Mesendoderm (in vitro differentiated cells): ENCODE results near the gene STEAP1B.

ENCODE experiments used
- DNase-seq: peaks from one replicate; pipeline ENCODE4 v3.0.0; 2013
- H2AK5ac ChIP-seq: 2 replicates; pipeline ENCODE4 v1.6.1; 2013; ENCODE audit warnings: low read length, inconsistent platforms
- H2BK120ac ChIP-seq: 2 replicates; pipeline ENCODE4 v1.6.1; 2013; ENCODE audit warnings: low read depth, mild to moderate bottlenecking, low read length, moderate library complexity, mixed read lengths
- H2BK15ac ChIP-seq: replicated peaks from 2 replicates; pipeline ENCODE4 v1.6.1; 2013; ENCODE audit warnings: low read depth, mild to moderate bottlenecking, moderate library complexity
- H2BK5ac ChIP-seq: 2 replicates; pipeline ENCODE4 v1.6.1; 2013; ENCODE audit warnings: low read length, inconsistent platforms
- H3K18ac ChIP-seq: 2 replicates; pipeline ENCODE4 v1.6.1; 2013; ENCODE audit warnings: mild to moderate bottlenecking, low read length, mixed read lengths
- H3K23ac ChIP-seq: one replicate; pipeline ENCODE4 v1.6.1; 2013; ENCODE audit warnings: low read length
- H3K27ac ChIP-seq: 2 replicates; pipeline ENCODE4 v1.5.1; 2013; ENCODE audit warnings: low read depth, mild to moderate bottlenecking, inconsistent platforms, low read length, moderate library complexity
- H3K27me3 ChIP-seq: 2 replicates; pipeline ENCODE4 v1.6.1; 2013; ENCODE audit warnings: low read length, control low read depth, mild to moderate bottlenecking, inconsistent platforms; ENCODE audit not compliant: insufficient read depth, poor library complexity
- H3K36me3 ChIP-seq: 2 replicates; pipeline ENCODE4 v1.6.1; 2013; ENCODE audit warnings: low read length, inconsistent platforms; ENCODE audit not compliant: control insufficient read depth, insufficient read depth
- H3K4ac ChIP-seq: one replicate; pipeline ENCODE4 v1.6.1; 2013; ENCODE audit warnings: low read depth, mild to moderate bottlenecking, low read length, moderate library complexity
- H3K4me1 ChIP-seq: 2 replicates; pipeline ENCODE4 v1.6.1; 2013; ENCODE audit warnings: low read depth, low read length, inconsistent platforms; ENCODE audit not compliant: control insufficient read depth
- H3K4me2 ChIP-seq: 2 replicates; pipeline ENCODE4 v1.6.1; 2013; ENCODE audit warnings: low read length
- H3K4me3 ChIP-seq: 2 replicates; pipeline ENCODE4 v1.5.1; 2013; ENCODE audit warnings: mild to moderate bottlenecking, low read length
- H3K56ac ChIP-seq: one replicate; pipeline ENCODE4 v1.6.1; 2013; ENCODE audit warnings: low read length
- H3K79me1 ChIP-seq: 2 replicates; pipeline ENCODE4 v1.6.1; 2013; ENCODE audit warnings: low read length, inconsistent platforms
- H3K79me2 ChIP-seq: 2 replicates; pipeline ENCODE4 v1.6.1; 2013; ENCODE audit warnings: mild to moderate bottlenecking, low read length; ENCODE audit not compliant: control insufficient read depth, insufficient read depth
- H3K9ac ChIP-seq: 2 replicates; pipeline ENCODE4 v1.6.1; 2013; ENCODE audit warnings: low read length, inconsistent platforms
- H4K5ac ChIP-seq: one replicate; pipeline ENCODE4 v1.6.1; 2013; ENCODE audit warnings: low read length
- H4K8ac ChIP-seq: one replicate; pipeline ENCODE4 v1.6.1; 2013; ENCODE audit warnings: low read depth, mild to moderate bottlenecking, control low read depth, low read length, moderate library complexity
- WGBS: extraction: QIAGEN DNeasy Blood & Tissue Kit; methylation state at CpG from one replicate; pipeline ENCODE4 v1.1.7; 2013; ENCODE audit warnings: low lambda C conversion rate, missing lambda C conversion rate; ENCODE audit not compliant: insufficient coverage; ENCODE audit errors: extremely low coverage; 5-methylcytosine and 5-hydroxymethylcytosine counted together

STEAP1B gene

DNA sequence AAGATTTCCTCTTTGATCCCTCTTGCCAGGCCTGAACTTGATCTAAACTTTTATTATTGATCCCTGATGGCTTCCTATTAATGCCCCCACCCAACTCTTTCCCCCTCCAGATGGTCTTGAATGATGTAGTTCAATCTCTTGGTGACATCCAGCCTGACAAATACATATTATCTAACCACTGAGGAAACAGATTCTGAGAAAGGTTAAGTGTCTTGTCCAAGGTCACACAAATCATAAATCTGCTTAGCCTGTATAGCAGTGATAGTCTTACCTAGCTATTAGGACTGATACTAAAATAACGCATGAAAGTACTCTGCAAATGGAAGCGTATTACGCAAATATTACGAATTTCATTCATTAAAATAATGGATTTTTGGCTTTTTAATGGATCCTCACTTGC is 22.7 kb downstream of the STEAP1B start:
- no CpG with 5 or more reads among the region's 4 CpGs for WGBS

DNA sequence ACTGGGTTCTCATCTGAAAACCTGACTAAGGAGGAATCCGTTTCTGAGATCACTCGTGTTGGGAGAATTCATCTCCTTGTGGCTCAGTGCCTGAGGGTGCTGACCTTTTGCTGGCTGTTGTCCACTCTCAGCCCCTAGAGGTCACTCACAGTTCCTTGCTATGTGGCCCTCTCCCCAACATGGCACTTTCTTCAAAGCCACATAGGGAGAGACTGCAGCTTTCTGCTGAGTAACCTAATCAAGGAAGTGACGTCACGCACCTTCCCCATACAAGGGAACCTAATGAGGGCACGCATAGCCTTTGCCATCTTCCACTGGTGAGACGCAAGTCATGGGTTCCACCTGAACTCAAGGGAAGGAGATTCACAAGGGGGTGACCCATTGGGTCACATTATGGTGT is 23.2 kb downstream of the STEAP1B start:
- peak overlapping the region; percentile 78 for H3K27ac ChIP-seq
- no peak overlapping the region for H4K8ac ChIP-seq
- H3K4me2 ChIP-seq: no peak overlapping the region
- no CpG with 5 or more reads among the region's 6 CpGs for WGBS
- peak; percentile 40 for DNase-seq
- no peaks in the 10 kb centered on the region for H3K27me3 ChIP-seq
- peak overlapping the region; percentile 87 for H2BK5ac ChIP-seq
- H3K4me3 ChIP-seq: no peak overlapping the region
- peak overlapping the region; percentile 69 for H3K23ac ChIP-seq
- H3K36me3 ChIP-seq: no peaks in the 10 kb centered on the region
- H2AK5ac ChIP-seq: peak overlapping the region; percentile 19
- no peaks in the 10 kb centered on the region for H3K79me1 ChIP-seq
- peak overlapping the region; percentile 29 for H2BK120ac ChIP-seq
- H3K9ac ChIP-seq: no peak overlapping the region
- peak overlapping the region; percentile 38 for H3K56ac ChIP-seq
- peak overlapping the region; percentile 16 for H3K18ac ChIP-seq
- H3K4me1 ChIP-seq: peaks cover 8% of the 10 kb centered on the region
- no peak overlapping the region for H4K5ac ChIP-seq
- H2BK15ac ChIP-seq: no peak overlapping the region
- no peak overlapping the region for H3K4ac ChIP-seq
- H3K79me2 ChIP-seq: no peaks in the 10 kb centered on the region

More for the DNA sequence above, 22.7 kb downstream of the STEAP1B start:
- Histone ChIP-seq H2BK120ac (peak overlapping the region; percentile 29), H3K18ac (no peak overlapping the region), H3K36me3 (no peaks in the 10 kb centered on the region), H2BK15ac (no peak overlapping the region), H3K4me1 (peaks cover 8% of the 10 kb centered on the region), H3K27me3 (no peaks in the 10 kb centered on the region), H2AK5ac (peak overlapping the region; percentile 19), H2BK5ac (peak overlapping the region; percentile 87), H3K27ac (peak overlapping the region; percentile 78), H3K79me1 (no peaks in the 10 kb centered on the region), H3K4ac (no peak overlapping the region), H3K9ac (no peak overlapping the region), H3K56ac (peak overlapping the region; percentile 38), H3K4me3 (no peak overlapping the region), H3K23ac (peak overlapping the region; percentile 69), H3K4me2 (no peak overlapping the region), H4K8ac (no peak overlapping the region), H3K79me2 (no peaks in the 10 kb centered on the region), H4K5ac (peak overlapping the region; percentile 89)
- DNase-seq: no peak

DNA sequence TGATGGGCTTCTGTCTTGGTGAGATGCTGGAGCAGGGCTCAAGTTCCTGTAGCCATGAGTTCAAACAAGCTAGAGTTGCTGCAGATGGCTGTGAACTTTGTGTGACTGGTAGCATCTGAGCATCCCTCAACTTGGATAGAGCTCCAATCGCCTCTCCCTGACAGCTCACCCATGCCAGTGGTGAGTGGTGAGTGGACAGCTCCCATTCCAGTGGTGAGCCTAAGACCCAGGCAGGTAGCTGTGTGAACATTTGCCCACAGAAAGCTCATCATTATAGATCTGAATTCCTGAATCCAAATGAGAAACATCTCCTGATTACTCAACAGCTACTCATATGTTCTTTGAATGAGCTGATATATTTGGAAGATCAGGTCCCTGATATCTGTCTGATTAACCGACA is 25.3 kb downstream of the STEAP1B start:
- Histone ChIP-seq H2BK15ac (no peak overlapping the region), H2BK120ac (no peak overlapping the region), H3K36me3 (no peaks in the 10 kb centered on the region), H3K4ac (no peak overlapping the region), H3K27me3 (no peaks in the 10 kb centered on the region), H3K23ac (no peak overlapping the region), H2AK5ac (no peak overlapping the region), H3K4me3 (no peak overlapping the region), H3K27ac (no peak overlapping the region), H3K79me1 (no peaks in the 10 kb centered on the region), H3K56ac (no peak overlapping the region), H3K18ac (no peak overlapping the region), H4K5ac (no peak overlapping the region), H3K4me2 (no peak overlapping the region), H2BK5ac (no peak overlapping the region), H3K4me1 (peaks cover 8% of the 10 kb centered on the region), H4K8ac (no peak overlapping the region), H3K9ac (no peak overlapping the region), H3K79me2 (no peaks in the 10 kb centered on the region)
- WGBS: no CpG with 5 or more reads among the region's 2 CpGs
- no peak for DNase-seq

DNA sequence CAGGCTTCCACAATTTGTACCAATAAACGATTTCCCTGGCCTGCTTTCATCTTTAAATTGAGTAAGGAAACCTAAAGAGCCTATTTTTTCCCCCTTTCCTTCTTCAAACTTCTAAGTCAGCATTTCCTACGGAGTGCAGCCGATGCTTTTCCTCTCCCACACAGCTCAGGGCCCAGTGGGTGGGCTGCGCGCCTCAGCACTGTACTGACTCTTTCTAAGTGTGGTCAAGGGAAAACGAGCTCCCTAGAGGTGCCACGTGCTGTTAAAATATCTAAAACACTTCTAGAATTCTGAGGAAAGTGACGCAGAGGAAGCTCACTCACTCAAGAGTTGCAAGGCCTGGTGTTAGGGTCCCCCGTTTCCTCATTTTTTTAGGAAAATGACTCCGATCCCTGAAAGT is 29.0 kb downstream of the STEAP1B start:
- no CpG with 5 or more reads among the region's 10 CpGs for WGBS
- Histone ChIP-seq H4K8ac (no peak overlapping the region), H3K27ac (no peak overlapping the region), H3K79me1 (no peaks in the 10 kb centered on the region), H4K5ac (no peak overlapping the region), H3K27me3 (no peaks in the 10 kb centered on the region), H3K56ac (peak overlapping the region; percentile 17), H3K36me3 (no peaks in the 10 kb centered on the region), H2BK15ac (no peak overlapping the region), H3K4me3 (no peak overlapping the region), H3K23ac (no peak overlapping the region), H3K4me2 (no peak overlapping the region), H3K9ac (no peak overlapping the region), H3K79me2 (no peaks in the 10 kb centered on the region), H3K18ac (no peak overlapping the region), H3K4me1 (no peaks in the 10 kb centered on the region), H2BK5ac (no peak overlapping the region), H3K4ac (no peak overlapping the region), H2AK5ac (no peak overlapping the region), H2BK120ac (no peak overlapping the region)
- DNase-seq: no peak

DNA sequence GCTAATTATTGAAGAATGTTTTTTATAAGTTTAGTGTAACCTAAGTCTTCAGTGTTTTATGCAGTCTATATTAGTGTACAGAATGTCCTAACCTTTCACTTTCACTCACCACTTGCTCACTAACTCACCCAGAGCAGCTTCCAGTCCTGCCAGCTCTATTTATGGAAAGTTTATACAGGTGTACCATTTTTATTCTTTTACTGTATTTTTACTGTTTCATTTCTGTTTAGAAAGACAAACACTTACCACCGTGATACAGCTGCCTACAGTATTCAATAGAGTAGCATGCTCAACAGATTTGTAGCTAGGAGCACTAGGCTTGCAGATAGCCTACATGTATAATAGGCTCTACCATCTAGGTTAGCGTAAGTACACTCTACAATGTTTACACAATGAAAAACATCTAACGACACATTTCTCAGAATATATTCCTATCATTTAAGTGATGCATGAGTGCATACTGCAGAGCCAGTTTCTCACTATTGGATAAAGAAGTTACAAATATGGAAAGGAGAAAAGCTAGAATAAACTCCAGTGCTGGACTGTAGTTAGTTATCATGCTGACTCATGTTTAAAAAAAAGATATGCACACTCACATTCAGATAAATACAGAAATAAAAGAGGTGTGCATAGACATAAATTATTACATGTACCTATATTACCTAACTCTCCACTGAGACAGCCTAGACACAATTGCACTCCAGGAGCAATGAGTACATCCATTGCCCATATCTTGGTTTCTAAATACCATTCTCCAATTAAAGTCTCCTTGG is 30.4 kb downstream of the STEAP1B start:
- Histone ChIP-seq H4K5ac (no peak overlapping the region), H2BK5ac (no peak overlapping the region), H3K23ac (no peak overlapping the region), H3K79me2 (no peaks in the 10 kb centered on the region), H3K36me3 (no peaks in the 10 kb centered on the region), H4K8ac (no peak overlapping the region), H3K4ac (no peak overlapping the region), H3K27ac (no peak overlapping the region), H3K4me3 (no peak overlapping the region), H3K79me1 (no peaks in the 10 kb centered on the region), H3K56ac (no peak overlapping the region), H3K27me3 (no peaks in the 10 kb centered on the region), H2BK15ac (no peak overlapping the region), H3K4me2 (no peak overlapping the region), H2AK5ac (no peak overlapping the region), H3K9ac (no peak overlapping the region), H3K4me1 (no peaks in the 10 kb centered on the region), H3K18ac (no peak overlapping the region), H2BK120ac (no peak overlapping the region)
- no peak for DNase-seq
- no CpG with 5 or more reads among the region's 3 CpGs for WGBS

DNA sequence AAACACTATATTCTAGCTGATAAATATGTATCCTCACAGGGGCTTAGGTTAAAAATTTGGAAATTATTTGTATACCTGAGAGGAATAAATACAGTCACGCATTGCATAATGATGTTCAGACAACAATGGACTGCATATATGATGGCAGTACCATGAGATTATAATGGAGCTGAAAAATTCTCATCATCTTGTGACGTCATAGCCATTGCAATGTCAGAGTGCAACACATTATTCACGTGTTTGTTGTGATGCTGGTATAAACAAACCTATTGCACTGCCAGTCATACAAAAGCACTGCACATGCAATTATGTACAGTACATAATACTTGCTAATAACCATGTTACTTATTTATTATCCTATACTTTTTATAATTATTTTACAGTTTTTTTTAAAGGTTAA is 31.4 kb downstream of the STEAP1B start:
- no peak overlapping the region for H3K23ac ChIP-seq

More for the DNA sequence above, 31.4 kb downstream of the STEAP1B start:
- Histone ChIP-seq H2BK120ac (no peak overlapping the region), H3K79me2 (no peaks in the 10 kb centered on the region), H3K4me3 (no peak overlapping the region), H2BK5ac (no peak overlapping the region), H3K9ac (no peak overlapping the region), H3K56ac (no peak overlapping the region), H4K5ac (no peak overlapping the region), H3K4ac (no peak overlapping the region), H3K4me1 (no peaks in the 10 kb centered on the region), H4K8ac (no peak overlapping the region), H3K18ac (no peak overlapping the region), H3K4me2 (no peak overlapping the region), H3K79me1 (no peaks in the 10 kb centered on the region), H3K27me3 (no peaks in the 10 kb centered on the region), H2BK15ac (no peak overlapping the region), H3K36me3 (no peaks in the 10 kb centered on the region), H2AK5ac (no peak overlapping the region), H3K27ac (no peak overlapping the region)
- no peak for DNase-seq
- WGBS: no CpG with 5 or more reads among the region's 3 CpGs
